HL-60/S4 treated with retinoic acid at 250 ng/mL for 4 days and 3 days (cell line): ENCODE measurements around the gene TMEM163.

Experiments
- in situ Hi-C: fragments of 300-500 bp; cut with MboI; formaldehyde crosslinking; loops from 2 replicates; pipeline ENCODE4 v1.7.0; 2022; ENCODE audit warnings: low sequenced_read_pairs

Gene TMEM163

DNA sequence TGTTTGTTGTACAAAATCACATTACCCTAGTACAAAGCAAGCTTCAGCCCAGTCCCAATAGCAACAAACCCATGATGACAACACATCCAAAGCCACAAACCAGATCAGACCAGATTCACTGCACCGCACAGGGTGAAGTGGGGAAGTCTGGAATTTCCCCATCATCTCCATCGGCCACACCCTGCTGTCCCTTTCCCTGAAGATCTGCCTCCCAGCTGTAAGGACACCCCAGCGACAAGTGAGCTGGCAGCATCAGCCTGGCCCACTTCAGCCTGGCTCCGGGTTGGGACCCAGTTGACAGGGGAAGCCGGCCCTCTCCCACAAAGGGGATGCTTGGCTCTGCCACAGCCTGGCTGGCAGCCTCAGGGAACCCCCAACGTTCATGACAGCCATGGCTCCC, 257.3 kb downstream of the TMEM163 start:
- in situ Hi-C loops = no loop called here

DNA sequence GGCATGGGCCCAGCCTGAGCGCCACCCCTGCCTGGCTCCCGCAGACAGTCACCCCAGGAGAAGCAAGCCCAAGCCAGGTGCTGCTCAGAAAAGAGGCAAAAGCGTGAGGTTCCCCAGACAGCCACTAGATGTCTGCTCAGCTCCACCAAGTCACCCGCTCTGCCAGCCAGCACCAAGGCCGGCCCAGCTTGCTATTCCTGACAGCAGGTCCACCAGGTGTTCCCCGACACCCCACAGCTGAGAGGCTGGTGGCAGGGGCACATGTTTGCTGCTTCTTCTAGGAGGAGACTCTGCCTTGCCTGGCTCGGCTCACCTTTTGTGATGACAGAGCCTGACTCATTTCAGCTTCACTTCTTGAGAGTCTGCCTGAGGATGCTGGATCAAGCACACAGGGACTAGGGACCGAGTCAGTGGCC, 258.2 kb downstream of the TMEM163 start:
- in situ Hi-C loops = no loop called here

DNA sequence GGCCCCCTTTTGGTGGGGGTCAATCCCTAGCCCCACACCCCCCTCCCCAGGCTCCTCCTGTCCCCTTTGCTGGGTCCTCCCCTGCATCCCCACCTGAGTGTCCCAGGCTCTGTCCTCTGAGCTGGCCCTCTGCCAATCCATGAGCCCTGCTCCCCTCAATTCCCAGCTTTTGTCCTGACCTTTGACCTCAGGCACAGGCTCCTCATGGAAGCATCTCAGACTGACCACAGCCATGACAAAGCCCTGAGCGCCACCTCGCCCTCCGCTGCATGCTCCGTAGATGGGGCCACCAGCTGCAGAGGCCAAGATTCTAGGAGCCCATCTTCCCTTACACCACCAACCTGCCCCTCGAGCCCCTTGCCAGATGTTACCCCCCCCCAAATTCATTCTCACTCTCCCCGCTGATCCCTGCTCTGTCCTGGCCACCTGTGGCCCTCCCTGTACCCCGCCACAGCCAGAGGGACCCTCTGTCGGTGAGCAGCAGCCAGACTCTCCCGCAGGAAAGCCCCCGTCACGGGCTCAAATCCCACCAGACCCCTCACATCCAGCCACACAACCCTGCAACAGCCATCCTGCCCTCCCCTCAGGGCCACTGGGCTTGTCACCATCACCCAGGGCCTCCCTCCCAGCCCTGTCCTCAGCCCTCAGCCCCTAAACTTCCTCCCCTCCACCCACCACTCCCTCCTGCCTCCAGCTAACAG, 258.9 kb downstream of the TMEM163 start:
- in situ Hi-C loops = no loop called here

DNA sequence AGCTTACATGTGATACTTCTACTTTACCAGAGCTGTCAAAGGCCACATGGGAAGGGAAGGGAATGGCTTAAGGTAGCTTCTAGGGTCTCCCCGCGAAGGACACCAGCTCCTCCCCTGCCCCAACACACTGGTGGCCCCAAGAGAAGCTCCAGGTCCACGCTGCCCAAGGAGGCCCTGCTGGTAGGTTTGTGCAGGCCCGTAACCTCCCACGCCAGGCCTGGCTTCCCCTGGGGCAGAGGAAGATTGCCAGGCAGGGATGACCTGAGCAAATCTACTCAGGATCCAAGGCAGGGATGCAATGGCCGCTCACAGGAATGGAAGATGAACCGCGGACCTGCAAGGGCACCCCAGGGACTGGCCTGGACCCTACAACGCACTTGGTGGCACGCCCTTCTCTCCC, 259.9 kb downstream of the TMEM163 start:
- in situ Hi-C loops = no loop called here

DNA sequence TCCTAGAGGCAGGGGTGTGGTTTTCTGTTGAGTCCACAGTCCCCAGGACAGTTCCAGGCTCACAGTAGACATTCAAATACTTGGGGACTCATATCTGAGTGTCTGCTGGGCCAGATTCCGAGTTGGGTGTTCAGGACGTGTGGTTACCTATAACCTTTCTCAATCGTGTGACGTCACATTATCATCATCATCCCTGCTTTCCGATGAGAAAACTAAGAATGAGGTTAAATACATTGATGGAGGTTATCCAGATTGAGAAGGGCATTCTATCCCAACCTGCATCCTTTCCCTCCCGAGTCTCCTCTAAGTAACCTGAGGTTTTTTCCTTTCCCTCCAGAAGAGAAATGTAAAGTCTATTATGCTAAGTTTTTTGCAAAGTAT, 260.3 kb downstream of the TMEM163 start:
- in situ Hi-C loops = no loop called here

DNA sequence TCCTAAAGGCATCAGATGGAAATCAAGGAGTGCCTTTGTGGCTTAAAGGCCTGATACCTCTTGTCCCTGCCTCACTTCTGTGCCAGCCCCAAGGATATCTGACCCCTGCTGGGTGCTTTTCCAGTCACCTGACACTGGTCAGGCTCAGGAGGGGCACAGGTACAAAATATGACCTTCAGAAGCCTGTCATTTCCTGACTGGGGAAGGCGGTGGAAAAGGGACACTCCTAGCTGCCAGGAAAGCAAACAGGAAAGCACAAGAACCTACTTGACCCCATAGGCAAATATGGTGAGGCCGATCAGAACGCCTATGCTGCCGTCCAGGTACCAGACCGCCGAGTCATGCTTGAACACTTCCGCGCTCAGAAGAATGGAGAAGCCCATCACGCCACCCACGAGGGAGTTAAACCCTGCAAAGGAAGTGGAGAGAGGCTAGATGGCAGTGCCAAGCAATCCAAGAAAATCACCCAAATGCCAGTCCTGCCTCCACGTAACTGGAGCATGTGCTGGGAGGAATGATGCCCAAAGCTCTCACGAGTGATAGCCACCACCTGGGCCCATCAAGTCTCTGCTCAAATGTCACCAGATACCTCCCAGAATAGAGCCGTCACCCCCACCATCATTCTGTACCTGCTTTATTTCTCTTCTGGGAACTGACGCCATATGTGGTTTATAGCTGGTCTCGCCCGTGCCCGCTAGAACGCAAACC, 260.9 kb downstream of the TMEM163 start:
- in situ Hi-C loops = no loop called here

DNA sequence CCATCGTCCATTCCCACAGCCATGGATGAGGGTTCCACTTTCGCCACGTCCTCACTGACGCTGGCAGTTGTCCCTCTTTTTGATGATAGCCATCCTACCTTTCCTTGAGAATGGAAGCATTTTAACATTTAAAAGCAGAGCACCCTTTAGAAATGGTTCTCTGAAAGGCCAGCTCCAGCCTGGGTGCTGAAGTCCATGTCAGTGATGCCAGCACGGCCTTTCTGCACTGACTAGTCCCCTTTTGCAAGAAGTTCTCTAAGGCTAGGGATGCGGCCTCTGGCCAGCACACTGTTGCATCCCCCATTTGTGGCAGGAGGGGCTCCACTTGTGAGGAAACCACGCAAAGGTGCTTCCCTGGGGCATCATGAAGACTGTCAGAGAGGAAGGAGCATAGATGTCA, 261.4 kb downstream of the TMEM163 start:
- in situ Hi-C loops = no loop called here

DNA sequence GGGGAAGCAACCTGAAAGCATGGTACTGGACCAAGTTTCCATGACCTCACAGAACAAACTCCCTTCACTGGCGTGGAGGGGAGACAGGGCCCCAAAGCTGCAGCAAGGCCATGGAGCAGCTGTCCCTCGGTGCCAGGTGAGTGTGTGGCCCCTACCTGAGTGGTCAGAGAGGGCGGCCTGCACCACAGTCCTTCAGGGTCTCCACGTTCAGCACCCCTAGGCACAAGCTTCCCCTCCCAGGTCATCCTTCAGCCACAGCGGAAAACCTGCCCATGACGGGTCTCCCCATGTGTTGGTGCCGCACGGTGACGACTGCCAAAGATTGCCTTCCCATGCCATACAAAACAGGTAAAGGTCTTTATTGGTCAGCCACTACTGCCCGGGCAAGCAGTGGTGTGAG, 263.4 kb downstream of the TMEM163 start:
- in situ Hi-C loops = no loop called here

DNA sequence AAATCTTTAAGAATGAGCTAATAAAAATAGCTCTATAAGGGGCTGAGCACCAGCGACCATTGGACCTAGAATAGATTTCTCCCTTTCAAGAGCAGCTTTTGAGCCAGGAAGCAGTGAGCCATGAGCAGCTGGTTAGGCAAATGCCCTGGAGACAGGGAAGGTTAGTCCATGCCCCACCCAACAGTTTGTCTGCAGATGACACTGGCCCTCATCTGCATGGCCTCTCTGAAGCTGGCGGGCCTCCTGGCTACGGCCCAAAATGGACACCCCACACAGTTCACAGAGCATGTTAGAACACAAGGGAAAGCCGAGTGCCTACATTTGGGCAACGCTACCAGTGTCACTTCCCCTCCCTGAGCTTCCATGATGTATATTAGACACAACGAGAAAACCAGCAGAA, 263.9 kb downstream of the TMEM163 start:
- in situ Hi-C loops = no loop called here

DNA sequence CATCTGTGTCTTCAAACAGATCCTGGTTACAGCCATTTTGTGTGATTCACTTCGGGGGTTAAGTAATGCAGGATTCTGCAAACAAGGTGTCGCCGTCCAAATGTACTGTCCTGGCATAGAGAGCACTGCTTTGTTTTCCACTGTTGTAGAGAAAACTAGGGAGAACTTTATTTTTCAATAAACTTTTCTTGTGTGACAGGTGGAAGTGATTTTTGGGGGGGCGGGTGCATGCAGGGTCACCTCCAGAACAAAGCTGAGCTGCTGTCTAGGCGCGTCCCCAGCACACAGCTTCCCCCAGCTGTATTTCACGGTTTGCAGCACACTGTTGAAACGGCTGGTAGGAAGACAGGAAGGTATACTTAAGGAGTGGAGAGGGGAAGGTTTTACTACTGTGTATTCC, 264.4 kb downstream of the TMEM163 start:
- in situ Hi-C loops = no loop called here

DNA sequence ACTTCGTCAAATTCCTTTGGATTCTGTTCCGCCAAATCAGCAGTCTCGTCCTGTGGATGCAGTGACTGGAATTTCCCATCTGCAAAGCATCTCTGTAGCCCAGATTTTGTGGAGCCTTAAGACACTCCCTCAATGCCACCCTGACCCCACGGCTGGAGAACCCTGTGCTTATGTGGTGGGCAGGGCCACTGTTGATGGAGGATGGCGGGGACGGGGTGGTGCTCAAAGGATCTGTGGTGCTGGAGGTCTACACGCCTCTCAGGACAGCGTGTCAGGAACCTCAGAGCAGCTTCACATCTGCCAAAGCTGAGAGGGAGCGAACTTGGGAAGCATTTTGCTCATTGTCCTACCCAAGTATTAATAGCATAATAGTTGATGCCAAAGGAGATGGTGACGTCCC, 264.8 kb downstream of the TMEM163 start:
- in situ Hi-C loops = no loop called here

DNA sequence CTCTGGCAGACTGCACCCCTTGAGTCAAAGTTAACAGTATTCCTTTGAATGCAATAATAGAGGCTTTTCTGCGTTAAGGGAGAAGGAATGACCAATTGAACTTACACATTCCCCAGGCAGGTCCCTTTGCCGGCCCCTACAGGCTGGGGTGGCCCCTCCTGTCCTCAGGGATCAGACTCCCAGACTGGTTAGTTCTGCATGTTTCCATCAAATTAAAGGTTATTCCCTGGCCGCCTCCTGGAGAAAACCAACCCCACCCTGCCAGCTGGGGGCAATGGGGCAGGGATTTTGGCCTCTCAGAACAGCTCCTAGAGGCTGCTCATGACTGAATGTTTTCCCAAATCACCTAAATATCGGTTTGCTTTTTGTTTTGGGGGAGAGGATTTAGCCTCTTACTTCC, 265.3 kb downstream of the TMEM163 start:
- in situ Hi-C loops = no loop called here

DNA sequence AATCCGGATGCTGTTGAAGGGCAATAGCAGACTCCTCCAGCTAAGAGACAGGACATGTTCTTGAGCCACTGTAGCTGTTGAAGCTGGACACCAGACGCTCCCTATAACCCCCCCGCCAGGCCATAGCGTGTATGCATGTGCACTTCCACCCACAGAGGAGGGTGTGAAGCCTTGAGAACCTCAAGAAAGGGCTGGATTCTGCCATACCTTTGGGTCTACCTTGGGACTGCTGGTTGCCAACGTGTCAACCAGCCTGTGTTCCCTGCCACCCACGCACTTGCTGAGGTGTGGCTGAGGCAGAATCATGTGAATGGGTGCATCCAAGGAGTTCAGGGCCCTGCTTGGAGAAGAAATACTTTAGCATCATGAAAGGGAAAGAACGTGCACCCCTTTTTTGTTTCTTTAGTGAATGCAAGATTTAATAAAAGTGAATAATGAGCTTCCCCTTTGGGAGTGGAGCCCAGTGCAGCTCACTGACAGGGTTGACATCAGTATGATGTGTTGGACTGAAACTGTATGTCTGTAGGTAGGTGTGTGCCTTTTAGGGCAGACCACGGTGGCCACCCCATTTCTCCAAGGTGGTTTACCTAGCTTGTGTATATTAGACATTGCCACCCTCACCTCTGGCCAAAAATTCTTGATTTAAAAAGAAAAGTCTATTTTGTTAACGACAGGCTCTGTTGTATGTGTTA, 266.6 kb downstream of the TMEM163 start:
- in situ Hi-C loops = no loop called here

DNA sequence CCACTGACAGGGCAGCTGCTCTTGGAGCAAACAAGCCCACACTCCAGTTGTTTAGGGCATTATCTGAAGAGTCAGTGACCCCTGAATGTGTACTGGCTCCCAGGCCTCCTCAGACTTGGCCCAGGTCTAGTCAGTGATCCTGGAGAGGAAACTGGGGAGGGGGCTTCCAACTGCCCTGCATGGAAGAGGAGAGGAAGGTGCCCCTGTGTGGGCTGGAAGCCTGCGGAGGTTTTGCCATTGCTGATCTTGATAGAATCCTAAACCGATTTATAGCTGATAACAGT, 267.5 kb downstream of the TMEM163 start:
- in situ Hi-C loops = no loop called here

DNA sequence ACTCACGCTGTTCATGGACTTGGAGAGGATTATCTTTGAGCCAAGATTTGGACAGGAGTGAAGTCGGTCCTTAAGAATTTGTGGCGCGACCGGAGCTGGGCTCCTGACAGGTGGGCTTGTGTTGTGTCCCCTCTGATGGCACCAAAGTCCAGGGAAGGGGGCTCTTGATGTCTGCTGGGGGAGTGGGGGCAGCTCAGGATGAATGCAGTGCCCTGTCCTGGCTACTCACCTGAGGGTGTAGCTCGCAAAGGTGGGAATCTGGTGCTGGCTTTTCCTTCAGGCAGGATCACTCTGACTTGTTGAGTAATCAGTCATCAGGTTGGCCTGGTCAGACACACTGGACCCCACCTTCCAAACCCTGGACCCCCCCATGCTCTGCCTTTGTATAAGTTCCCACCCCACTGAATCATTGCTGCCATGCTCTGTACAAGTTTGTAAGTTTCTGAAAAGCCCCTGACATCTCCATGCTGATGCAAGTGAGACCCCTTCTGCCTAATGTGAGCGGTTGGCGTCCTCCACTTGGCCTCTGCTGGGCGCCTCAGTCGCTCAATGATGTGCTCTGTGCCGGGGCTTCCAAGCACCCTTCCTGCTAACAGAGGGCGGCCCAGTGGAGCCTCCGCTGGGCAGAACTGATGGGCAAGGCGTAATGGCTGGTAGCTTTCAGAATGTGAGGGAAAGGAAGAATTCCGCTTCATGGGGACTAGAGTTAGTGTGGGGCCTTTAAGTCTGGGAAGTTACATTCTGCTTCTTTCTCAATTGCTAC, 268.9 kb downstream of the TMEM163 start:
- in situ Hi-C loops = no loop called here

DNA sequence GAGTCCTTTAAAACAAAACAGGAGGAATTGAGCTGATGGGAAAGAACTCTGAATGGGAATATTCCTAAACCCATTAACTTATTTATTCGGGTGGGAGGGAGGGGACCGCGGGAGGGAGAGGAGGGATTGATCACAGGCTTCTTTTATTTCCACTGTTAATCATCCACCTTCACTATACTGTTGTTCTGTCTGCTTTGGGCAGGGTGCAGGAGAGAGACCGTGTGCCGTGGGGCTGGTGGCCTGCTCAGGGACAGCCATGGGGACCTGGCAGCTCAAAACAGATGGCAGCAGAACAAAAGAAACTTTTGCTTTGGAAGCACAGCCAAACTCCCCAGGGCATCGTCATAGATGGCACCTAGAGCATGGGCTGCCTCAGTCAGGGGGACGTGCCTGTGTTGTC, 269.6 kb downstream of the TMEM163 start:
- in situ Hi-C loops = no loop called here

DNA sequence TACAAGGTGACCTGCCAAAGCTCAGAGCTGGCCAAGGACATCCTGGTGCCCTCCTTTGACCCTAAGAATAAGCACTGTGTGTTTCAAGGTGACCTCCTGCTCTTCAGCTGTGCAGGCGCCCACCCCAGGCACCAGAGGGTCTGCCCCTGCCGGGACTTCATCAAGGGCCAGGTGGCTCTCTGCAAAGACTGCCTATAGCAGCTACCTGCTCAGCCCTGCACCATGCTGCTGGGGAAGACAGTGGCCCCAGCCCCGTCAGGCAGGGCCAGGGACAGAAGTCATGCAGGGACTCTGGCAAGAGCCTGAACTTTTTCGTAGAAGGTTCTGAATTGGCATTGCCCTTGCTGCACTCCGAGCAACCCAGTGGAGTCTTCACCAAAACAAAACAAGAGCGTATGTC, 270.1 kb downstream of the TMEM163 start:
- in situ Hi-C loops = no loop called here

DNA sequence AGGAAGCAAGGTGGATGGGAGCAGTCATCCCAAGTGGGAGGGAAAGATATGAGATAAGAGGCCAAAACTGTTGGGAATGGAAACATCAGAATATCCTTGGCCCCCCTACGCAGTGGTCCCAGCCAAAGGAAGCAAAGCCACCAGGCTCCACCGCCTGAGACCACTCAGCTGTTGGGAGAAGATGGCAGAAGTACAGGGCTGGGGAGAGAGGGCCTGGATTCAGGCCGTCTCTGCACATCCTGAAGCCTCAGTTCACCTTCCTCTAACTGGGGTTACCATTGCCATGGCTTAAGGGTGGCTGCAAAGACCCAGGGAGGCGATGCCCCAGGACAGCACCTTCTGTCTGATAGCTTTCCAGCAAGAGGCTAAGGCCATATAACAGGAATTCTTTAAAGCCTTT, 271.1 kb downstream of the TMEM163 start:
- in situ Hi-C loops = no loop called here

DNA sequence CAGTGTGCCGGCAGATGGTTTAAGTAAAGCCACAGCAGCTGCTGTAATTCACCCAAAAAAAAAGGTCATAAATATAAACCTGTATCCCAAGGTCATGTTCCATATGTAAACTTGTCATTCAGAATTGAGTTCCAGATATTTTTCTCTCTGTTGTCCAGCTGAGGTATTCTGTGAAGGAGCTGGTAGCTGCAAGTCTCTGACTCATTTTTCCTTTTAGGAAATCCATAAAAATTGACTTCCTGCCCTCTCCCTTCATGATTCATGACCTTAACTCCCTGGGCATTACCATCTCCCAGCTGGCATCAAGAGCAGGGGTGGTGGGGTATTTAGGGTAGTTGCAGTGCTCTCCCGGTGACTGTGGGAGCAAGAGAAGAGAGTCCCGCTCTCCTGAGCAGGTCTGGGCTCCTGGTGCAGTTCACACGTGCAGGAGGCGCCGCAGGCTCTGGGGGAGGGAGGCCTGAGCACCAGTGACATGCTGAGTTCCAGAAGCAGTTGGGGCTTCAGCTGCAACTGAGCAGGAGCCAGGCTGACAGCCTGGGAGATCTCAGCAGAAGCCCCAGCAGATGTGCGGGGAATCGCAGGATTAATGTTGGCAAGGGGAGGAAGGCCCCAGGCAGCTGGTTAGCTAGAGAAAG, 272.3 kb downstream of the TMEM163 start:
- in situ Hi-C loops = no loop called here

DNA sequence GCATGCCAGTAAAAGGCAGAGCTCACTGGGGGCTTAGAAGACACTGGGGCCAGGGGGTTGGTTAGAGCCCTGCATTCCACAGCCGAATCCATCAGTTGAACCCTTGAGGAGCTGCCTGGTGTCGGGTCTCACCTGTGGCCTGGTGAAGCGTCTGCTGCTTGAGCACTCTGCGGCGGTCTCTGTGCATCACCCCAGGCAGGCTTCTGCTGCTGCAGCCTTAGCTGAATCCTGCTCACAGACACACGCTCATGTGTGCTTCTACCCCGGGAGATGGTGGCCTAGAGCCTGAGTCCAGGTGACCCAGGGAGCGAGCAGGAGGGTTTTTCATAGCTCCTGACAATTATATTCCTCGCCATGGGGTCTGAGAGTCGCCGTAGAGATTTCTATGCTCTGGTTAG, 272.8 kb downstream of the TMEM163 start:
- in situ Hi-C loops = no loop called here

DNA sequence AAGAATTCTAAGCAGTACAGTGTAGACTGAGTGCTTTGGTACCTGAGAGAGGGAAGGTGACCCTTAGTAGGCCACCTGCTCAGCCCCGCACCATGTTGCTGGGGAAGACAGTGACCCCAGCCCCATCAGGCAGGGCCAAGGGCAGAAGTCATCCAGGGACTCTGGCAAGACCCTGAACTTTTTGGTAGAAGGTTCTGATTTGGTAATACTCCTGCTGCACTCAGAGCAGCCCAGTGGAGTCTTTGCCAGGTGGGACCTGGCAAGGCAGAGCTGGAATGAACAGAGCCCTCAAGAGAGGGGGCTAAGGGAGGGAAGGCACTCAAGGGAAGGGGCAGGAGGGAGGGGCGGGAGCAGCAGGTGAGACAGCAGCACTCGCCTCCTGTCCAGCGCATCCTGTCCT, 273.7 kb downstream of the TMEM163 start:
- in situ Hi-C loops = no loop called here
